NOMO-1 treated with DMSO at 0.1 percent for 48 hours (cell line): Measurements from ENCODE around the gene SH3BP4.

Experiments
- DNase-seq: peaks from one replicate; lab custom pipeline; 2025; ENCODE audit not compliant: unreplicated experiment; lab: John Stamatoyannopoulos, UW

The SH3BP4 gene

GRCh38 chr2:234996069-234996940 lies 44.5 kb downstream of the SH3BP4 start:
- DNase-seq, result no peak

- DNase-seq, result no peak
Measured at GRCh38 chr2:234996941-234997270, 45.1 kb downstream of the SH3BP4 start.

DNA sequence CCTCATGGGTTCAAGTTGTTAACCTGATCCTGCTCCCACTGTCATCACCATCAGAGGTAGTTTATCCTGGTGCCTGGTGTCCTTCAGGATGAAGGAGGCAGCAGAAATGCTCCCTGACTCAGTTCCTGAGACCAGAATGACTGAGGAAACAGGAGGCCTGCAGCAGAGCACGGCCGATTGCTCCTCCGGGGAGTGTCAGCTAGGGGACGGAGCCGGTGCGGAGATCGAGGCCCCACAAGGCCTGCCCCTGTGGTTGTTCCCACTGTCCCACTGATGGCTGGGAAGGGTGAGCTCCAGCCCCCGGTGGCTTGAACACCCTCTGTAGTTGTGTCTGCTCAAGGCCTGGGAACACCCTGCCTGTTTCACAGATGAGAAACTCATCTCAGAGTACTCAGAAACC lies 45.6 kb downstream of the SH3BP4 start:
- no peak for DNase-seq

- no peak for DNase-seq
Measured at GRCh38 chr2:234998404-234999211, 46.8 kb downstream of the SH3BP4 start.

DNA sequence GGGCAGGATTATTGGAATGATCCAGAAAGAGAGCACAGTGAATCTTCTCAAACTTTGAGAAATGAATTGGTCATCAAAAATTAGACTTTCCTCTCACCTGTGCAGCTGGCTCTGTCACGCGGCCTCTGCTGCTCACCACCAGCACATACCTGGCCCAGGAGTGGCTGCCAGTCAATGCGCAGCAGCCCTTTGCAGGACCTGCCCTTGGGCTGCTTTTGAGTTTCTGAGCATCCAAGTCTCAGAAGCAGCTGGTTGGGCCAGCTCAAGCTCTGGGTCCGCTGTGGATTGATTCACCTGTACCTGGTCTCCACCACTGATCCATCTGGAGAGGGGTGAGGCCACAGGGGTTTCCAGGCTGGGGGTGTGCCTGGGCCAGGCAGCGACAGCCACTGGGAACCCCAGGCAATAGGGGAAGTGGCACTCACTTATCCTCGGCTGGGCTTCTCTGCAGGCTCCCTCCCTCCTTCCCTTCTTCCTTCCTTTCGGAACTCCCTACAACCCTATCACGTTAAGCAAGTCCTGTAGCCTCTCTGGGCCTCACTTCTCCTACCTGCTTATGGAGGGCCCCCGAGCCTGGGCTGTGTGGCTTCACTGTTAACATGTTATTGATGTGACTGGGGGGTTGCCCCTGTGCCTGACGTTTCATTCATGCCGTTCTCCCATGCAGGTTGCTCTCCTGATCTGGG lies 48.1 kb downstream of the SH3BP4 start:
- no peak for DNase-seq

DNA sequence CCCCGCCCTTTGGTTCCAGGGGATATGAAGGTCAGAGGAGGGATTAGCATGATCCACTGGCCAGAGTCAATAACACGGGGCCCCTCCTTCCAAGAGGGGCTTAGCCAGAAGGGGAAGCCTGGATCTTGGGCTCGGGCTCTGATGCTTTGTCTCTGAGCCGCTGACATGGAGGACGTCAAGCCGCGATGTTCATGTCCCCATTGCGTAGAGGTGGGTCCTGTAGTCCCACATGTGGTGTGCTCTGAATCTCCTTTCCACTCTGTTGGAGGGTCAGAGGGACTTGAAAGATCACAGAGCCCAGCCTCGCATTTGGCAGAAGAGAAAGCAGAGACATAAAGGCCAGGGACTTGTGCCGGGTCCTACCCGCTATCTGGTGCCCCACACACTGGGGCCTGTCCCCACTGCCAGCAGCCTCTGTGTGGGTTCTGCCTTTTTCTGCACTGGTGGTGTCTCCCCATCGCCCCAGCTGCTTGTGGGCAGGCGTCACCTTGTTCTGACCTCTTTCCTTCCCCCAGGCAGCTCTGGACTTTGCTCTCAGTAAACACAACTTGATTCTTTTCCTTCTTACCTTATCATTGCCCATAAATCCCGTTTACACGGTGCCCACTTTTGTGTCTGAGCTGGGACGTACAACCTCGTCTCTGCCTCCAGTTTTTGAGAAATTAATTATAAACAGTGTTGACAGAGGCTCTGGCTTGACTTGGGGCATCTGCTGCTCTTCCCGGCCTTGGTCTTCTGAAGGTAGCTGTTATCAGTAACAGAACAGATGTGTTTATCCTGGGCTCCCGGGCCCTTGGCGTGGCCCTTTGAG lies 48.8 kb downstream of the SH3BP4 start:
- DNase-seq, result no peak

- DNase-seq, result no peak
Measured at GRCh38 chr2:235001237-235002133, 49.7 kb downstream of the SH3BP4 start.

DNA sequence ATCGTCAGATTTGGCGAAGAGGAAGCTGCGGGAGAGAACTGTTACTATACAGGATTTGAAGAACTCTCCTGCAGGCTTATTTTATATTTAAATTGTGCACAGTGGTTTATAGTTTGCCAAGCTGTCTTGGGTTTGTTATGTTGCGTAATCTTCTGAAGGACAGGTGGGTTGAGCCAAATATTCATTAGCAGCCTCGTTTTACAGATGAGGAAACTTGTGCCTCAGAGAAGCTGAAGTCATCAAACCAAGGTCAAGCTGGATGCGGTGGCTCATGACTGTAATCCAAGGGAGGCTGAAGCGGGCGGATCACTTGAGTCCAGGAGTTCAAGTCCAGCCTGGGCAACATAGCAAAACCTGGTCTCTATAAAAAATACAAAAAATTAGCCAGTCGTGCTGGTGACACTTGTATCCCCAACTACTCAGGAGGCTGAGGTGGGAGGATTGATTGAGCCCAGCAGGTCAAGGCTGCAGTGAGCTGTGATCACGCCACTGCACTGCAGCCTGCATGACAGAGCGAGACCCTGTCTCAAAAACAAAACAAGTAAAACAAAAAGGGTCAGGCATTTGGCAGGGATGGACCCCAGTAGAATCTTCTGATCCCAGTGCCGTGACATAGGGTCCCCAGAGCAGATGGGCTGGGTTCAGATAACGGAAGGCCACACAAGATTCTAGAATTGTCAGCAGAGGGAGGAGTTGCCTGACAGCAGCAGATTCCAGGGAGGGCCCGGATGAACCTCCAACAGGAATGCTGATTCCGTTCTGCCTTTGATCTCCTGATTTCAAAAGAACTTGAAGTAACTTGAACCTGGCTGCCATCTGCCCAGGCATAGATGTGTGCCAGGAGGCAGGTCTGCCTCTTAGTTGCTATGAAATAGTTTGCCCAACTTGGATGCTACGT lies 50.6 kb downstream of the SH3BP4 start:
- peak; percentile 80 for DNase-seq

DNA sequence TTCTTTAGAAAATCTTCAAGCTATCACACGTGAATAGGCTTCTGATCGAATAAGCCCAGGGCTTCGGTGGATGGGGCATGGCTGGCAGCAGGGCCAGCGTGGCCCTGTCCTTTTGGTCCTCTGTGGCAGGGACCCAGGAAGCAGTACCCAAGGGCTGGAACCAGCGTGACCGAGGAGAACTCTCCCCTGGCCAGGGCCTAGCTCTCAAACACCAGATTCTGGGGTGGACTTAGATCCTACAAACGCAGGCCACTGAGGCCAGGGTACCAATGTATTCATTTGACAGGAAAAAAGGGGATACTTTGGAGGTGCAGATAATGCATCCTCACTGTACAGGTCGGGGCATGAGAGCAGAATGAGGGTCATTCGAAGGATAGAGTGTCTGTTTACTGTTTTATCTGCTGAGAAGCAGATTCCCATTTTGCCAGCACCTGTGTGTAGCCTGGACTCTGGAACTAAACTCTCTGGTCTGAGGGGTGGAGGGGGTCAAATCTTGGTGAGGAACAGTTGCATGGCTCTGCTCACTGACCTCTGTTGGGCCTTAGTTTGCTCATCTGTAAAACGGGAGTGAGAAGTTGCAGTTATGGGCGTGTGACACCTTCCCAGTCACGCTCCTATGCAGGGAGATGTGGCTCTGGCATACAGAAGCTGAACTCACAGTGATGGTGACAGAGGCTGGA lies 51.4 kb downstream of the SH3BP4 start:
- no peak for DNase-seq

DNA sequence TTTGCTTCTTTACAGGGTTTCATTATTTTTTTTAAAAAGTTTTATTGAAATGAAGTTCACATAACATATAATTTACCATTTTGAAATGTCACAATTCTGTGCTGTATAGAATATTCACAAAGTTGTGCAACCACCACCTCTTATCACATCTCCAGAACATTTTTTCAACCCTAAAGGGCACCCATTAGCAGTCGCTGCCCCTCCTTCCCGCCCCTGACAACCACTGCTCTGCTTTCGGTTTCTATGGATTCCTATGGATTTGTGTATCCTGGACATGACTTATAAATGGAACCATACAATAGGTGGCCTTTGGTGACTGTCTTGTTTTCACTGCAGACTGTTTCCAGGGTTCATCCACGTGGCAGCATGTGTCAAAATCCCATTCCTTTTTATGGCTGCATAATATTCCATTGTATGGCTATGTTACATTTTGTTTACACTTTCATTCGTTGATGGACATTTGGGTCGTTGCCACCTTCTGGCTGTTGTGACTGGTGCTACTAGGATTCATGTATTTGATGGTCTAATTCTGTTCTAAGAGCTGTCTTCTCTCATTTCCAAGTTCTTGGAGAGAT lies 52.6 kb downstream of the SH3BP4 start:
- no peak for DNase-seq

DNA sequence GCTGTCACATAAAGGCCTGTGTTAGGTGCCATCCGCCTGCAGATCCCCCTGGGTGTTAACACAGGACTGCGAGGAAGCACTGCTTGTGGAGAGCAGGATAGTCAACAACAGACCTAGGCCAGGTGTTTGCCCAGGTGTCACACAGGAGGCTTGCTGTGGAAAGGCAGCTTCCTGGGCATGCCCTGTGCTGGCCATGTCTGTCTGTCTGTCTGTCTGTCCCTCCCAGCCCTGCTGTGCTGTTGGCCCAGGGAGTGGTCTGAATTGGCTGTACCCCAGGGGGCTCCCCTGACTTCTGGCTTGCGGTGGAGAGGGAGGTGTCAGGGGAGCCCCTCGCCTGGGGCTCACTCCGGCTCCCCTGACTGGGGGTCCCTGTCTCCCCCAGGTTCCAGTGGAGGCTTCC lies 53.2 kb downstream of the SH3BP4 start:
- no peak for DNase-seq

GRCh38 chr2:235005603-235006259 lies 53.9 kb downstream of the SH3BP4 start:
- no peak for DNase-seq

GRCh38 chr2:235006461-235006860 lies 54.6 kb downstream of the SH3BP4 start:
- DNase-seq, result no peak

GRCh38 chr2:235006986-235007385 lies 55.2 kb downstream of the SH3BP4 start:
- no peak for DNase-seq

DNA sequence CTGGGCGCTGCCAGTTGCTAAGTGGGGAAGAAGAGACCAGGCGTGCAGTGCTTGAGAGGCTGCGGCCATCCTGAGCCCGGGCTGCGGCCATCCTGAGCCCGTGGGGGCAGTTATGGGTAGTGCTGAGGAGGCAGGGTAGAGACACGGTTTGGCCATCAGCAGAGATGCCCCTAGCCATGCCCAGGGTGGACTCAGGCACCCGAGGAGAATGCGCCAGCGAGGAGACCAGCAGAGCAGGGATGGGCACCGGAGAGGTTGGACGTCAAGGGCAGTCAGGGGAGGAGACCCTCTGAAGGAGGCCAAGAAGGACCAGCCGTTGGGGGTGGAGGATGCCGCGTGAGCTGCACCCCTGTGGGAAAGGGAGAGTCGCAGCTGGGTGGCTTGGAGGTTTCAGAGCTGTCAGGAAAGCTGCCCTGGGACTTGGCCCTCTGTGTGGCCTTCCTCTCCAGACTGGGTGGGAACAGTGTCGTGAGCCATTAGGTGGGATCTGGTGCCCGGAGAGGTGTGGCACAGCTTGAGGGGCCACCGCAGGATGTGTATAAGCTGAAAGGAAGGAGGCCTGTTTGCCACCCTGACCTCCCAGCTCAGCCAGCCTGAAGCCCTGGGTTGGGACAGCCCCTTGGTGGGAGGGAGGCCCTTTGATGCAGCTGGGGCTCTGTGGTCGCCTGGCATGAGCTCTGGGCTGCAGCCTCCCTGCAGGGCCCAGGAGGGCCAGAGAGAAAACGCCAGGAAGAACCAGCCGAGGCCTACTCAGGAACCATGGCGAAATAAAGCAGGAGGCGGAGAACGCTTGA lies 56.0 kb downstream of the SH3BP4 start:
- DNase-seq, result no peak

DNA sequence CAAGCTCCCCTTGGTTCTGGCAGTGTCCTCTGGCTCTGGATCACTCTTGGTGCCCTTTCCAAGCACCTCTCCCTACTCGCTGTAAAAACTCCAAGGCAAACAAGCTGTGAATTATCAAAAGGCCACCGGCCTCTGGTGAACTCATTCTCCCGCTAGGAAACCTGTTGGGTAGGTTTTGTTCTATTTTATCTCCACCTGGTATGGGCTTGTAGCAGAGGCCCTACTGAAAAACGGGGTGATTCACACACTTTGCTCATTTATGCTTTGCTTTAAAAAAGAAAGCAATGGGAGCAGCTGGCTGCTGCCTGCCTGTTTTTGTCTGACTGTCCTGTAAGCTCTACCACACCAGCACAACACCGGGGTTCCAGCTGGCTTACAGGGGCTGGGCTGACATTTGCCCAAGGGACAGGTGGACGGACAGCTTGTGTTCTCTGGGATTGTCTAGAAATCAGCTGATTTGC lies 56.8 kb downstream of the SH3BP4 start:
- DNase-seq, result no peak

DNA sequence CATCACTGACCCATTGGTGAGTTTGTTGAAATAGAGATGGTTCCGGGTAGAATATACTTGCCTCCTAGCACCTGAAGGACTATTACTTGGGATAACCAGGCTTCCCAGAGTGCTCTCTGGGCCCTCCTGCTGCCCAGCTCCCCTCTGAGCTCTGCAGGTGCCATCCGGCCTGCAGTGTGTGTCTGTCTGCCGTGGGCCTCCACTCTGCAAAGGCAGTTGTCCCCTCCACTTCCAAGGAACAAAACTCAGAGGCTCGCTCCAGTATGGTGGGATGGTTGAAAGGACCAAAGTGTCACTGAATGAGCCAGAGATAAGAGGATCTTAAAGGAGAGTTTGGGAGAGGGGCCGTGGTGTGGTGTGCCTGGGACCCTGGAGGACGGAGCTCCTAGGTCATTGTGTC lies 57.3 kb downstream of the SH3BP4 start:
- no peak for DNase-seq
